EH (cell line): ENCODE measurements around the gene TXNRD2.

ENCODE experiments used
- DNase-seq: peaks from one replicate; pipeline ENCODE4 v3.0.0-alpha.2; 2015; ENCODE audit warnings: low read depth

The TXNRD2 gene

DNA sequence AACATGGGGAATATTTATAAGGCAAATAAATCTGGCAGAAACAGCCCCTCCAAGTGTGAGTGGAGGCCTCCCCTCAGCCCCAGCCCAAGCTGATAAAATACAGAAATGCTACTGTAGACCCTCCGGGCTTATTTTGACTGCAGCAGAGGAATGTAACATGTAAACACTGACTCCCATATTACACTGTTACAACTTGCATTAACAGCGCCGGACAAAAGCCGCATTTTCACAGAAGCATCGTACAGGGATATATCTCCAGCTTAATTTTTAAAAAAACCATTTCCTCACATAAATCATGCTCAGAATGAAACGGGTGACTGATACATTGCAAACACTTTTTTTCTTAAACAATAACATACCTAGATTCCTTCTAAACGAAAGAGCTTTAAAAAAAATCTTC, 36.7 kb downstream of the TXNRD2 start:
- DNase-seq, result no peak

GRCh38 chr22:19904174-19904856, 37.3 kb downstream of the TXNRD2 start:
- DNase-seq, result no peak

DNA sequence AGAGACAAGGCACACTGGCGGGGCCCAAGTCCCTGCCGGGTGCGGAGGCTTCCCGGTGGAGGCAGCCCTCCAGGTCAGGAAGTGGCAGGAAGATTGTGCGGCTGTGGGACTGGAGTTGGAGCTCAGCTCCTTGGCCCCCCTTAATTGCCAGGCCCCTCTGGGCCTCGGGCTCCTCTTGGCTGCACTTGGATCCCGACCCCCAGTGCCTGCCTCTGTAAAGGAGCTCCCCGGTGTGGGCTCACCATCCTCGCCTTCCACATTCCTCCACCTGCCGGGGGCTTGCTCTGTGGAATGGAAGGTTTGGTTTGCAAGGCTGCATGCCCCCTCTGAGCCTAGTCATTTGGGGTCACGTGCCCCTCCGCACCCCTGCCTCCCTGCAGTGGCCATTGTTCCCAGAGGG, 38.1 kb downstream of the TXNRD2 start:
- DNase-seq, result no peak

GRCh38 chr22:19903031-19903430, 38.6 kb downstream of the TXNRD2 start:
- DNase-seq, result no peak

GRCh38 chr22:19902245-19902715, 39.3 kb downstream of the TXNRD2 start:
- DNase-seq, result no peak

DNA sequence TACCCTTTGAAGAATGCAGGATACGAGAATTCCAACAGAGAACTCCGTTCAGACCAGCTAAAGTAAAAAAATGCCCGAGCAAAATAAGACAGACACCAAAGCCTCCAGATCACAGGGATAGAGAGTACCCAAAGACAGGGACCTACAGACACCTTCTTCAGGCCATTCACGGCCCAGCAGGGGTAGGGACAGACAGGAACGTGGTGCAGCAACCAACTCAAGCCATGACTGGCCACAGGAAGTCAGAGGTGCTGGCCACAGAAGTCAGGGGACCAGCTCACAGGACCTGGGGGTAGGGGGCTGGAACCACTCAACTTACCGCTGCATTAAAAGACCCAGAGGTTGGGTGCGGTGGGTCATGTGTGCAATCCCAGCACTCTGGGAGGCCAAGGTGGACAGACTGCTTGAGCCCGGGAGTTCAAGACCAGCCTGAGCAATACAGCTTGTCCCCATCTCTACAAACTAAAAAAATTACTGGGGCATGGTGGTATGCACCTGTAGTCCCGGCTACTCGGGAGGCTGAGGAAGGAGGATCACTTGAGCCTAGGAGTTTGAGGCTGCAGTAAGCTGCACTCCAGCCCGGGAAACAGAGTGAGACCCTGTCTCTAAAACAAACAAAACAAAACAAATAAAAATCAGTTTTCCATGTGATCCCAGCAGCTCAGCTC, 39.9 kb downstream of the TXNRD2 start:
- DNase-seq, result no peak

GRCh38 chr22:19900707-19901436, 40.7 kb downstream of the TXNRD2 start:
- DNase-seq, result no peak

- no peak for DNase-seq
Measured at GRCh38 chr22:19898831-19899567, 42.6 kb downstream of the TXNRD2 start.

- DNase-seq, result no peak
Measured at GRCh38 chr22:19898145-19898544, 43.5 kb downstream of the TXNRD2 start.

DNA sequence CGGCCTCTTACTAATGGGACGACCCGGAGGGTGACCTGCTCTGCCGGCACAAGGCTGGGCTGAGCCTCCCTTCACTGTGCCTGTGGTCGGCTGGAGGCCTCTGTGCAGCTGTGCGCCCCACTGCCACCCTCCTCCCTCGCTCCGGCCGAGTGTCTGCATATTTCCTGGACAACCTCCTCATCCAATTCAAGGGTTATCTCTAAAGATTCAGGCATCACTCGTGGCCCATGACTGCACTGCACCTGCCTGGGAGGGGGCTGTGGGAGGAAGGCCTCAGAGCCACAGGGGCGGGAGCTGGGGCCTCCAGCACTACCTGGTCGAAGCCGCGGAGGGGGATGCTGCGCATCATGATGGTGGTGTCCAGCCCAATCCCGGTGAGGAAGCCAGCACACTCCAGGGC, 43.9 kb downstream of the TXNRD2 start:
- no peak for DNase-seq

DNA sequence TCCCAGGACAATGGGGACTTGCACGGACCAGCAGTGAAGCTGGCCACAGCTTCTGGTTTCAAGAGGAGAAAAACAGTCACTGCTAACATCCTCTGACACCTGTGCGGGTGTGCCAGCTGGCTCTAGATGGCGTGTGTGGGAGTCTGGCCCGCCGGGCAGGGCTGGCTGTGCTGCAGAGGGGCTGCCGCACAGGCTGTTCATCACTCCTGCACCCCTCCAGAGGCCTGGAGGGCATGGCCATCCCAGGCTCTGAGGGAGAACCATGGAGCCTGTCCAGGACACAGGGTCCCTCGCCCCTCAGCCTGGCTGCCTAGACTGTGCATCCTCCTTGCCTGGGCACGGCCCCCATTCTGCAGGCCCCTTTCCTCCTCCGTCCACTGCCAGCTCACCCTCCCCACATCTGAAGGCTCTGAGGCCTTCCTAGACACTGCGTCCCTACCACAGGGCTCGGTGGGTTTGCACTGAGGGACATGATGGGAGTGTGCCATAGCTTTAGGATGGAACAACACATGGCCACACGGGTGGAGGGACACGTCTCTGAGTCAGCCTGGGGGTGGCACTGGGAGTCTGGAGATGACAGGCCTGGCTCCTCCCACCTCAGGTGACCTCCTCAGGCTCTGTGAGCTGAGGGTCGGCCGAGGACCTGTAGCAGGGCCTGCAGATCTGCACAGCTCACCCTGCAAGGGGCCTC, 44.8 kb downstream of the TXNRD2 start:
- DNase-seq, result no peak

DNA sequence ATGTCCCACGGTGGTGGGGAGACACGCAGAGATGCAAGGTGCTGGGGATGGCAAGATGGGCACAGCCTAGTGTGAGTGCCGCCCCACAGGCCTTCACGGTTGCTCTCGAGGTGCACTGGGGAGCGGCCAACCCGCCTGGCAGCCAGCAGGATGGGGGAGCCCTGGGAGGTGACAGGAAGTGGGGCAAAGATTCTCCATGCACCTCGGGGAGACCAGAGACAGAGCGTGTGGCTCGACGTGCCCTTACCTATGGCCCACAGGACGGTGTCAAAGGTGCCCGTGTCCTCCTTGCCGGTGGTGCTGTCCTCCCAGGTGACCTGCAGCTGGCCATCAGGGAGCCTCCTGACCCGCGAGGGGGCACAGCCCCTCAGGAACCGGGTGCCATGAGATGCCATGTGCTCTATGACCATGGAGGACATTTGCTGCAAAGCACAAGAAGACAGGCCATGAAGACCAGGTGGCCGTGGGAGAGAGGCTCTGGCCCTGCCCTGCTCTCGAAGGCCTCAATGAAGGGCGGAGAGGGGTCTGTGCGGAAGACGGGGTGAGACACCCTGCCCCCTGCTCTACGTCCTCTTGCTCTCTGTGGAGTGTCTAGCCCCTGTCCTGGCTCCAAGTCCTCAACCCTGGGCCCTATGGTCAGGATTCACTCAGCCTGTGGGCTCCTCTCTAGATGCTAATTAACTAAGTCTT, 46.3 kb downstream of the TXNRD2 start:
- no peak for DNase-seq

DNA sequence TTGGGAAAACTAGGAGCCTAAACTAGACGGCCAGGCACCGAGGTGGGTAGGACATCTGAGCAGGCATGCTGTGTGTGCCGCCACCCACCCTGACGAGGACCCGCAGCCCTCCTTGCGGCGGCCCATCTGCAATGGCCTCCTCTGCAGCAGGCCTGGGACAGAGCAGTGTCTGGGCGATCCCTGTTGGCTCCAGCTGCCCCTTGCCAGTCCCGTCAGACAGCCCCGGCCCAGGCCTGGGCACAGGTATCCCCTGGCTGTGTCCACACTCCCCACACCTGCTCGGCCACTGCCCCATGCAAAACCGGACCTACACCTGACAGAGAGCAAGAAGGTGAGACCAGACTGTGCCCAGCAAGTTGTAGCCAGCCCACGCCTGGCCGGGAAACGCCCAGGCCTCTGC, 48.3 kb downstream of the TXNRD2 start:
- no peak for DNase-seq

GRCh38 chr22:19892925-19893324, 48.7 kb downstream of the TXNRD2 start:
- DNase-seq, result no peak

GRCh38 chr22:19892257-19892879, 49.2 kb downstream of the TXNRD2 start:
- DNase-seq, result peak; percentile 20

GRCh38 chr22:19891317-19892256, 50.0 kb downstream of the TXNRD2 start:
- DNase-seq, result peak; percentile 89

DNA sequence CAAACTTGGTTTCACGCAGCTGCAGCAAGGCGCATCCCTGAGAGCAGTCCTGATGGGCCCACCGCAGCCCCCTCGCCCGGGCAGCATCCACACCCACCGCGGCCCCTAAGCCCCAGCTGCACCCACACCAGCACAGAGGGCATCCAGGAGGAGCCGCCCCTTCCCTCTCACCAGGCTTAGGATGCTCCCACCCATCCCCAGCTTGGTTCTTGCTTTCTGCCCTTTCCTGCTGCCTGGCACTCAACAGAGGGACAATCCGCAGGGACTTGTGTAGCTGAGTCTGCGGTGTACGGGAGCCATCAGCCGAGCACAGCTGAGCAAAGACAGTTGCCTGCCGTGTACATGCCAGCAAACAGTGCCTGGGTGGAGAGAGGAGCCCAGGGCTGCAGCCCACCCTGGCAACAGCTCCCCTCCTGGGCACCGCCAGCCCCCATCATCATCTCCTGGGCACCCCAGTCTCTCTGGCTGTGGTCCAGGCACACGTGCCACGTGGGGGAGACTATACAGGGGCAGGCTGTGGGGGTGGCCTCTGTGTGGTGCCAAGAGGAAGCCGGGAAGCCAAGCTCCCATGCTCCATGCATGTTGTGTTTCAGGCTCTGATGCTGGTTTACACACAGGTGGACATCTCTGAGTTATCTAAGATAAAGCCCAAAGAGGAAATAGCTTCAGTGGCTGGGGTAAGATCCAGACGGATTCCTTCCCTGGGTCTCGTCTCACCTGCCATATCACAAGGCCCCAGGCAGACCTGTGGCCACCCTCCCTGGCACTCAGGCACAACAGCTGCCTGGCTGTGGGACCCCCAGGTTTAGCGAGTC, 50.9 kb downstream of the TXNRD2 start:
- DNase-seq, result no peak

DNA sequence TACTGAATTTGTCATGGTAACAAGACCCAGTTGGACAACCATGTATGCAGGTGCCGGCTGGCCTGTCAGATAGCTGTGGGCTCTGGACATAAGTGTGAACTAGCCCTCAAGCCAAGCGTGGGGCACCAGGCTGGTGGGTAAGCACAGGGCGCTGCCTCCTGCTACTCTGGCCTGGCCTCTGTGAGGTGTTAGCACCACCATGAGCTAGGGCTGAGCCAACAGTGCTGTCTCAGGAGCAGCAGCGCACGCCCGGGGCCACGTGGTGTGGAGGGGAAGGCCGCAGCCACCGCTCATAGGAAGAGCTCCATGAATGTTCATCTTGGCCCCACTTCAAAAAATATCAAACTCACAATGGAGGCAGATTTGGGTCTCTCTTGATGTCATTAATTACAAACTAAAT, 51.7 kb downstream of the TXNRD2 start:
- no peak for DNase-seq
